CD14-positive monocyte (primary cell): ENCODE results near the gene PIK3R1. TPM values are rescaled to one million over a fixed set of nuclear protein-coding genes. Genes with fewer than 3 reads are reported as not detected.

Experiments used
- DNase-seq, 3 donors: peaks; one replicate each; pipeline ENCODE4 v3.0.0-alpha.2; 2011 to 2022
- H2AFZ ChIP-seq: 2 replicates; pipeline ENCODE4 v1.6.0; 2012; ENCODE audit warnings: mild to moderate bottlenecking, low read depth, low read length, inconsistent platforms; ENCODE audit not compliant: insufficient read depth, poor library complexity, severe bottlenecking
- H3K27ac ChIP-seq, 2 donors: 1 replicate in 1 of 2; 2 replicates in 1 of 2; pipeline ENCODE4 v1.5.1; 2012 to 2013; ENCODE audit warnings: low read length in 2 of 2, control low read depth in 1 of 2, inconsistent platforms in 1 of 2, low read depth in 1 of 2, mild to moderate bottlenecking in 1 of 2
- H3K27me3 ChIP-seq, 2 donors: one replicate each; pipeline versions ENCODE4 v1.6.0 to v1.6.1; 2011 to 2013; ENCODE audit warnings: low read length in 2 of 2; ENCODE audit not compliant: control insufficient read depth in 2 of 2, insufficient read depth in 2 of 2
- H3K36me3 ChIP-seq, 2 donors: replicated peaks in 1 of 2; 1 replicate in 1 of 2; 2 replicates in 1 of 2; pipeline versions ENCODE4 v1.5.1 to v1.6.1; 2012 to 2013; ENCODE audit warnings: low read length in 2 of 2, control low read depth in 1 of 2, inconsistent platforms in 1 of 2, mild to moderate bottlenecking in 1 of 2; ENCODE audit not compliant: insufficient read depth in 2 of 2, control insufficient read depth in 1 of 2
- H3K4me1 ChIP-seq, 2 donors: 1 replicate in 1 of 2; 2 replicates in 1 of 2; pipeline versions ENCODE4 v1.5.1 to v1.6.1; 2012 to 2013; ENCODE audit warnings: low read length in 2 of 2, control low read depth in 1 of 2, inconsistent platforms in 1 of 2, mild to moderate bottlenecking in 1 of 2, moderate library complexity in 1 of 2; ENCODE audit not compliant: insufficient read depth in 2 of 2, control insufficient read depth in 1 of 2
- H3K4me2 ChIP-seq: replicated peaks from 2 replicates; pipeline ENCODE3; 2012; ENCODE audit warnings: low read length, moderate library complexity, mild to moderate bottlenecking; ENCODE audit not compliant: poor library complexity, severe bottlenecking; ENCODE audit errors: extremely low read depth
- H3K4me3 ChIP-seq, 3 experiments: fragments of 200-600 bp in 1 of 3; sonication (generic) in 1 of 3; replicated peaks in 1 of 3; 1 replicate in 2 of 3; 2 replicates in 1 of 3; pipeline ENCODE4 v1.5.1; 2011 to 2013; ENCODE audit warnings: low read length in 3 of 3, mild to moderate bottlenecking in 3 of 3, control low read depth in 2 of 3, low read depth in 2 of 3, inconsistent platforms in 1 of 3, moderate library complexity in 1 of 3
- H3K79me2 ChIP-seq: 2 replicates; pipeline ENCODE4 v1.6.0; 2012; ENCODE audit warnings: mild to moderate bottlenecking, control low read depth, inconsistent platforms, low read length, moderate library complexity; ENCODE audit not compliant: insufficient read depth
- H3K9ac ChIP-seq: 2 replicates; pipeline ENCODE4 v1.6.0; 2017; ENCODE audit warnings: low read length, mild to moderate bottlenecking; ENCODE audit not compliant: insufficient read depth, poor library complexity, severe bottlenecking
- H3K9me3 ChIP-seq, 2 donors: replicated peaks in 1 of 2; 1 replicate in 1 of 2; 2 replicates in 1 of 2; pipeline versions ENCODE4 v1.5.1 to v1.6.1; 2012 to 2013; ENCODE audit warnings: low read length in 2 of 2, control low read depth in 1 of 2; ENCODE audit not compliant: control insufficient read depth in 1 of 2, insufficient read depth in 1 of 2
- H4K20me1 ChIP-seq: 2 replicates; pipeline ENCODE4 v1.6.0; 2012; ENCODE audit warnings: mild to moderate bottlenecking, low read length, control low read depth, moderate library complexity; ENCODE audit not compliant: insufficient read depth
- H3K27ac Mint-ChIP-seq, 7 donors: one replicate each; pipeline ENCODE4 v1.8.0; 2020; ENCODE audit warnings: mild to moderate bottlenecking in 7 of 7, mixed read lengths in 7 of 7, moderate library complexity in 6 of 7, inconsistent platforms in 2 of 7
- H3K27me3 Mint-ChIP-seq, 3 donors: one replicate each; pipeline ENCODE4 v1.8.0; 2021 to 2022; ENCODE audit warnings: low read depth in 3 of 3, mild to moderate bottlenecking in 3 of 3, mixed read lengths in 3 of 3, moderate library complexity in 3 of 3, inconsistent platforms in 1 of 3
- H3K36me3 Mint-ChIP-seq, 2 donors: one replicate each; pipeline ENCODE4 v1.8.0; 2020; ENCODE audit warnings: mixed read lengths in 2 of 2, inconsistent platforms in 1 of 2, mild to moderate bottlenecking in 1 of 2
- H3K4me1 Mint-ChIP-seq: one replicate; pipeline ENCODE4 v1.8.0; 2020; ENCODE audit warnings: mild to moderate bottlenecking, mixed read lengths
- H3K4me3 Mint-ChIP-seq, 2 donors: one replicate each; pipeline ENCODE4 v1.8.0; 2020; ENCODE audit warnings: mild to moderate bottlenecking in 2 of 2, mixed read lengths in 2 of 2, moderate library complexity in 1 of 2
- H3K9me3 Mint-ChIP-seq, 7 donors: one replicate each; pipeline ENCODE4 v1.8.0; 2020 to 2022; ENCODE audit warnings: mixed read lengths in 7 of 7, mild to moderate bottlenecking in 6 of 7, moderate library complexity in 6 of 7, inconsistent platforms in 2 of 7
- WGBS: methylation state at CpG from one replicate; pipeline ENCODE4 v1.1.5; 2013; ENCODE audit warnings: missing lambda C conversion rate; ENCODE audit not compliant: insufficient coverage; 5-methylcytosine and 5-hydroxymethylcytosine counted together
- intact Hi-C, 2 donors: fragments of 100-400 bp; cut with micrococcal nuclease; formaldehyde crosslinking; loops; one replicate each; pipeline versions ENCODE4 v1.15.0 to v1.15.1; 2023
- polyA plus RNA-seq, 3 donors: library from polyadenylated mRNA; depleted of rRNA in 1 of 3; unstranded in 2 of 3; stranded (reverse) in 1 of 3; fragments of 300-500 nt in 2 of 3; fragments of >200 nt in 1 of 3; fragmentation: Illumina TruSeq in 2 of 3; gene quantifications; 1 replicate in 2 of 3; 2 replicates in 1 of 3; pipeline ENCODE4 v1.2.3, GENCODE V29; 2012 to 2021
- TF ChIP-seq, protein P1 (sequence below): fragments of 200-600 bp; IDR thresholded peaks from one replicate; pipeline ENCODE4 v1.8.0; 2022; ENCODE audit warnings: antibody characterized with exemption, mild to moderate bottlenecking

Gene PIK3R1
- polyA plus RNA-seq, 3 donors, result 9.5 to 25.5 (median 10.5) TPM

DNA sequence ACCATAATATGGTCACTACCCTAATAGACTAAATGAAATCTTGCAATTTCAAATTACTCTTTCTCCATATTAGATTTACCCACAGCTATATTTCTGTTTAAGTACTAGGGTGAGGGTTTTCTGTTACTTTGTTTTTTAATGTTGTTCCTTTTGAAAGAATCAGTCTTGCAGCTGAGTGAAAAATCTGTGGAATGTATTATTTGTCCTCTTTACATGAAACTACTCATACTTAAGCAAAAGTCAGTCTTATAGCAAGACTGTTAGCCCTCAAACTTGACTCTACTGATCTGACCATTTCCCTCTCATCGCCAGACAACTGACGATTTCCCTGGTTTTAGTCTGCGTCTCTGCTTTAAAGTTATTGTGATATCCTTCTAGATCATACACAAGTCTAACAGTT, 84.0 kb downstream of the PIK3R1 start:
- Histone ChIP-seq H3K4me1 (no peaks in the 10 kb centered on the region), H3K36me3 (peaks cover 50 to 76% of the 10 kb centered on the region in 2 donors), H3K9me3 (no peaks in the 10 kb centered on the region), H2AFZ (no peak overlapping the region), H3K4me3 (no peak overlapping the region), H3K27me3 (no peaks in the 10 kb centered on the region), H3K79me2 (no peaks in the 10 kb centered on the region), H4K20me1 (no peaks in the 10 kb centered on the region), H3K27ac (peak overlapping the region in 1 of 2 donors; percentile 2), H3K4me2 (no peak overlapping the region), H3K9ac (no peak overlapping the region)
- WGBS, result 100% methylated on average over 1 of the region's 3 CpGs
- H3K9me3 Mint-ChIP-seq, result no peaks in the 10 kb centered on the region
- no peak overlapping the region for H3K27ac Mint-ChIP-seq
- H3K27me3 Mint-ChIP-seq, result no peaks in the 10 kb centered on the region
- peaks cover 57 to 63% of the 10 kb centered on the region in 2 donors for H3K36me3 Mint-ChIP-seq
- no peak overlapping the region for H3K4me3 Mint-ChIP-seq
- H3K4me1 Mint-ChIP-seq, result no peaks in the 10 kb centered on the region
- intact Hi-C loops, result no loop called here
- TF ChIP-seq, protein P1, sequence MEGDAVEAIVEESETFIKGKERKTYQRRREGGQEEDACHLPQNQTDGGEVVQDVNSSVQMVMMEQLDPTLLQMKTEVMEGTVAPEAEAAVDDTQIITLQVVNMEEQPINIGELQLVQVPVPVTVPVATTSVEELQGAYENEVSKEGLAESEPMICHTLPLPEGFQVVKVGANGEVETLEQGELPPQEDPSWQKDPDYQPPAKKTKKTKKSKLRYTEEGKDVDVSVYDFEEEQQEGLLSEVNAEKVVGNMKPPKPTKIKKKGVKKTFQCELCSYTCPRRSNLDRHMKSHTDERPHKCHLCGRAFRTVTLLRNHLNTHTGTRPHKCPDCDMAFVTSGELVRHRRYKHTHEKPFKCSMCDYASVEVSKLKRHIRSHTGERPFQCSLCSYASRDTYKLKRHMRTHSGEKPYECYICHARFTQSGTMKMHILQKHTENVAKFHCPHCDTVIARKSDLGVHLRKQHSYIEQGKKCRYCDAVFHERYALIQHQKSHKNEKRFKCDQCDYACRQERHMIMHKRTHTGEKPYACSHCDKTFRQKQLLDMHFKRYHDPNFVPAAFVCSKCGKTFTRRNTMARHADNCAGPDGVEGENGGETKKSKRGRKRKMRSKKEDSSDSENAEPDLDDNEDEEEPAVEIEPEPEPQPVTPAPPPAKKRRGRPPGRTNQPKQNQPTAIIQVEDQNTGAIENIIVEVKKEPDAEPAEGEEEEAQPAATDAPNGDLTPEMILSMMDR, result no peak
- DNase-seq, result no peak

DNA sequence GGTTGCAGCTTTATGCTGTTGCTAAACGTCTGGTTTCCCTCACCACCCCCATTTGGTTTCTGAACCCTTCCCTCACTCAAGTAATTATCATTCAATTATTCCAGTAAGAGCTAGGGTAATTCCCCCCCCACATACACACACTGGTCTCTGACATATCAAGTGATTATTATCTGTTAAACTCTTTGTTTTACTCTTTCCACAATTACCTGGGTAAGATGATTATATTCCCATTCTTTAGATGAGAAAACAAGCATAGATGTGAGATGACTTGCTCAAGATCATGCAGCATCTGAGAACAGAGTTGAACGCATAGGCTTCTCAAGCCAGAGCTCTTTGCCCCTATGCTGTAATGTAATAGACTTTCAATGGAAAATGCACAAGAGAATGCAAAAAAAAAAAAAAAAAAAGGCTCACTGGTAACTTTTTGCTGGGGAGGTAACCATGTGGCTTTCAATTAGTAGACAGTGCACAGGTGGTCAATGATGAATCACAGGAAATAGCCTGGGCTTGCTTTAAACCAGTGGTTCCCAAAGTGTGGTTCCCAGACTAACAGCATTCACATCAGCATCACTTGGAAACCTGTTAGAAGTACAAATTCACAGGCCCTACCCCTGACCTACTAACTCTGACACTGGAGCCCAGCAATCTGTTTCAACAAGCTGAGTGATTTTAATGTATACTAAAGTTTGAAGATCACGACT, 87.6 kb downstream of the PIK3R1 start:
- H3K4me1 Mint-ChIP-seq, result no peaks in the 10 kb centered on the region
- Histone ChIP-seq H3K27me3 (no peaks in the 10 kb centered on the region), H2AFZ (no peak overlapping the region), H3K4me2 (no peak overlapping the region), H3K4me1 (no peaks in the 10 kb centered on the region), H3K79me2 (no peaks in the 10 kb centered on the region), H3K9me3 (no peaks in the 10 kb centered on the region), H3K9ac (no peak overlapping the region), H3K27ac (no peak overlapping the region), H4K20me1 (no peaks in the 10 kb centered on the region), H3K36me3 (peaks cover 16 to 42% of the 10 kb centered on the region in 2 donors), H3K4me3 (no peak overlapping the region)
- peaks cover 26 to 27% of the 10 kb centered on the region in 2 donors for H3K36me3 Mint-ChIP-seq
- no peak for DNase-seq
- 63% methylated on average over 2 of the region's 3 CpGs for WGBS
- H3K9me3 Mint-ChIP-seq, result no peaks in the 10 kb centered on the region
- no peak overlapping the region for H3K27ac Mint-ChIP-seq
- no peak overlapping the region for H3K4me3 Mint-ChIP-seq
- TF ChIP-seq, protein P1, result no peak
- no peaks in the 10 kb centered on the region for H3K27me3 Mint-ChIP-seq
- intact Hi-C loops, result no loop called here
